Measurements from ENCODE around the gene TMEM86B.

DNA sequence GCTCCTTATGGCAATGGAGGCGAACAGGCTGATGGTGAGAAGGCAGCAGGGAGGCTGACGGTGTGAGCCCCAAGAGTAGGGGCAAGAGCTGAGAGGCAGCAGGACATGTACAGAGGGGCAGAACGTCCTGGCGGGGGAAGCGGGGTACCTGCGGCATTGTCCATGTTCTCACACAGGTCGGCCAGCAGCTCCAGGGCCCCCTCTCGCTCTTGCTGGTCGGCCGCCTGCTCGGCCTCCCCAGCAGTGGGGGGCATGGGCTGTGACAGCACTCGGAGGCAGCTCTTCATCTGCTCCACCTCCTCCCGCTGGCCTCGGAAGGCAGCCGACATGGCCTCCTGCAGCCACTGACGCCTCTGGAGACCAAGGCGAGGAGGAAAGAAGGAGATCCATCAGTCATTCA, 48.9 kb upstream of the TMEM86B start:
- TF ChIP-seq POLR2A (IDR thresholded peaks at IDR 0.05) (no peak), CTCF (IDR thresholded peaks at IDR 0.05) (no peak)

Measured in right lobe of liver (tissue), 4 donors.